Activated CD8-positive, alpha-beta memory T cell treated with anti-CD3 and anti-CD28 coated beads, Interleukin-2, amount 10 ng/mL, durations not matched to agents 7 days and 5 days (primary cell): Measurements from ENCODE around the gene MPP4. TPM values are rescaled to one million over a fixed set of nuclear protein-coding genes. Genes with fewer than 3 reads are reported as not detected.

Source experiments
- total RNA-seq, 2 experiments: library from RNA; stranded (reverse); gene quantifications; one replicate each; pipeline ENCODE4 v1.2.3, GENCODE V29; 2021

MPP4 gene
- total RNA-seq, 2 experiments from 2014 or later, result not detected

Other genes with a start within 250 kb of the MPP4 start
- 10 to 100 TPM; 39.8 to 42.7 TPM for gene TRAK2, start 247.2 kb downstream of the MPP4 start, total RNA-seq
- 10 to 100 TPM; 17.0 to 19.2 TPM for gene STRADB, start 246.9 kb downstream of the MPP4 start, total RNA-seq
- gene TMEM237, start 55.1 kb downstream of the MPP4 start, total RNA-seq, result 10 to 100 TPM; 19.6 to 21.6 TPM
- 10 to 100 TPM; 12.0 to 14.1 TPM for gene ALS2, start 82.3 kb upstream of the MPP4 start, total RNA-seq
- not detected for gene CDK15, start 107.9 kb upstream of the MPP4 start, total RNA-seq